Measurements from ENCODE around the gene LPAR3.

Gene LPAR3

GRCh38 chr1:84839544-84839943, 53.5 kb downstream of the LPAR3 start:
- H3K27ac ChIP-seq: peak overlapping the region; percentile 56
- TF ChIP-seq CTCF (conservative IDR thresholded peaks at IDR 0.05): no peak
- no peak for TF ChIP-seq ZFX (IDR thresholded peaks at IDR 0.05)

DNA sequence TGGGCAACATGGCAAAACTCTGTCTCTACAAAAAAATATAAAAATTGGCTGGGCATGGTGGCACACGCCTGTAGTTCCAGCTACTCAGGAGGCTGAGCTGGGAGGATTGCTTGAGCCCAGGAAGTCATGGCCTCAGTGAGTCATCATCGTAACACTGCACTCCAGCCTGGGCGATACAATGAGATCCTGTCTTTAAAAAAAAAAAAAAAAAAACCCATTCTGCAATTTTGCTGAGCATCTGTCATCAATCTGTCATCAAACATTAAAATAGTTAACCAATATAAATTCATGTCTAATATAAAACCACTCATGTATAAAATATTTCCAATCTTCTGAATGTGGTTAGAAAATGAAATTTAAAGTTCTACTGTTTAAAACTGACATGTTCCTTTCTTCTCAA, 56.9 kb downstream of the LPAR3 start:
- H3K27ac ChIP-seq: peak overlapping the region; percentile 66
- TF ChIP-seq ZFX (IDR thresholded peaks at IDR 0.05) (no peak), CTCF (conservative IDR thresholded peaks at IDR 0.05) (no peak)

GRCh38 chr1:84835169-84835568, 57.8 kb downstream of the LPAR3 start:
- H3K27ac ChIP-seq: peak overlapping the region; percentile 71; the same call in 1 of the 2 replicates

GRCh38 chr1:84834419-84835064, 58.5 kb downstream of the LPAR3 start:
- no peak for TF ChIP-seq CTCF (conservative IDR thresholded peaks at IDR 0.05)
- TF ChIP-seq ZFX (IDR thresholded peaks at IDR 0.05): no peak
- peak overlapping the region; percentile 71; the same call in 1 of the 2 replicates for H3K27ac ChIP-seq

More at GRCh38 chr1:84835169-84835568, 57.8 kb downstream of the LPAR3 start:
- TF ChIP-seq CTCF (conservative IDR thresholded peaks at IDR 0.05) (no peak), ZFX (IDR thresholded peaks at IDR 0.05) (no peak)

GRCh38 chr1:84833194-84833593, 59.8 kb downstream of the LPAR3 start:
- TF ChIP-seq CTCF (conservative IDR thresholded peaks at IDR 0.05) (peak; percentile 14; the same call in 1 of the 2 replicates), ZFX (IDR thresholded peaks at IDR 0.05) (no peak)
- H3K27ac ChIP-seq: peak overlapping the region; percentile 84; the same call in 1 of the 2 replicates

GRCh38 chr1:84830136-84830535, 62.9 kb downstream of the LPAR3 start:
- H3K27ac ChIP-seq: peak overlapping the region; percentile 59; the same call in 1 of the 2 replicates
- TF ChIP-seq ZFX (IDR thresholded peaks at IDR 0.05) (no peak), CTCF (conservative IDR thresholded peaks at IDR 0.05) (no peak)

DNA sequence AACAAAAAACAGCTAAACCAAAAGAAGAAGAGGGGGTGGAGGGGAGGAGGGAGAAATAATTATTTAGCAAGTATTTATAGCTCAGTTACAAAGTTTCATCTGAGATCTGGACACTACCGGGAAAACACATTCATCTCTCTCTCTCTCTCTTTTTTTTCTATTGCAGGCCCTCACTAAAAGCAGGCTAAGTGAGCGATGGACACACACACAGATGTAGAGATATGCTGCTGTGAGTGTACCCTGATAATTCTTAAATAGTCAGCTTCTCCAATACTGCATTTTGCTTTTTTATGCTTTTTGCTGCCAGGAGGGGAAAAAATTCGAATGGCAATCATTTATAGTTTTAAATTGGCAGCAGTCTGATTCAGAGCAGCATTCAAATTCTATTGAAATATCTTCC, 65.0 kb downstream of the LPAR3 start:
- TF ChIP-seq ZFX (IDR thresholded peaks at IDR 0.05): no peak
- TF ChIP-seq CTCF (conservative IDR thresholded peaks at IDR 0.05): no peak
- H3K27ac ChIP-seq: no peak overlapping the region
